Muscle of leg (tissue), 11 donors: Measurements from ENCODE around the gene STPG2. TPM values are rescaled to one million over a fixed set of nuclear protein-coding genes. Genes with fewer than 3 reads are reported as not detected.

Experiments used
- DNase-seq: peaks from one replicate; pipeline ENCODE4 v3.0.0; 2013
- H3K27ac ChIP-seq: one replicate; pipeline ENCODE4 v1.5.1; 2013; ENCODE audit warnings: mild to moderate bottlenecking, low read length, control low read depth
- H3K27me3 ChIP-seq: one replicate; pipeline ENCODE4 v1.6.1; 2013; ENCODE audit warnings: low read length; ENCODE audit not compliant: control insufficient read depth, insufficient read depth
- H3K36me3 ChIP-seq: one replicate; pipeline ENCODE4 v1.6.1; 2013; ENCODE audit warnings: low read length; ENCODE audit not compliant: control insufficient read depth, insufficient read depth
- H3K4me1 ChIP-seq: one replicate; pipeline ENCODE4 v1.6.1; 2013; ENCODE audit warnings: low read length; ENCODE audit not compliant: control insufficient read depth, insufficient read depth
- H3K4me3 ChIP-seq: one replicate; pipeline ENCODE4 v1.5.1; 2013; ENCODE audit warnings: low read length, control low read depth
- H3K9me3 ChIP-seq: replicated peaks from 2 replicates; pipeline ENCODE4 v1.6.1; 2013; ENCODE audit warnings: low read depth, low read length; ENCODE audit not compliant: control insufficient read depth
- WGBS: methylation state at CpG from one replicate; pipeline ENCODE4 v1.1.5; 2013; ENCODE audit warnings: missing lambda C conversion rate; ENCODE audit not compliant: insufficient coverage; 5-methylcytosine and 5-hydroxymethylcytosine counted together
- polyA plus RNA-seq, 8 donors: library from polyadenylated mRNA; unstranded; fragments of 120-200 nt; gene quantifications; one replicate each; pipeline versions ENCODE4 v1.2.1 to v1.2.3, GENCODE V29; 2013; ENCODE audit warnings: inconsistent platforms in 1 of 8, low replicate concordance in 1 of 8; ENCODE audit not compliant: insufficient read length in 8 of 8, insufficient read depth in 1 of 8
- total RNA-seq: library from RNA; stranded (reverse); fragments of 120-200 nt; gene quantifications from one replicate; pipeline ENCODE4 v1.2.4, GENCODE V29; 2013

STPG2 gene
- total and polyA plus RNA-seq, 9 donors, result 0.04 to 0.18 (median 0.10) TPM; not detected in 5

- whole genome bisulfite sequencing, result 90% methylated on average over 2 of the region's 2 CpGs
- no peak for DNase-seq
- no peak overlapping the region for H3K27ac ChIP-seq
- H3K4me3 ChIP-seq, result no peak overlapping the region
- H3K4me1 ChIP-seq, result no peaks in the 10 kb centered on the region
- no peaks in the 10 kb centered on the region for H3K27me3 ChIP-seq
- H3K9me3 ChIP-seq, result no peaks in the 10 kb centered on the region
- no peaks in the 10 kb centered on the region for H3K36me3 ChIP-seq
These were observed 49.2 kb downstream of the STPG2 start for GRCh38 chr4:98094118-98094517.

GRCh38 chr4:98093662-98094061, 49.6 kb downstream of the STPG2 start:
- 80% methylated on average over 1 of the region's 2 CpGs for WGBS

GRCh38 chr4:98092833-98093439, 50.3 kb downstream of the STPG2 start:
- H3K4me1 ChIP-seq, result no peaks in the 10 kb centered on the region
- H3K4me3 ChIP-seq, result no peak overlapping the region
- no peaks in the 10 kb centered on the region for H3K9me3 ChIP-seq
- no CpG with 5 or more reads among the region's 2 CpGs for WGBS
- H3K36me3 ChIP-seq, result no peaks in the 10 kb centered on the region
- DNase-seq, result peak; percentile 11
- H3K27me3 ChIP-seq, result no peaks in the 10 kb centered on the region
- H3K27ac ChIP-seq, result no peak overlapping the region

More at GRCh38 chr4:98093662-98094061, 49.6 kb downstream of the STPG2 start:
- Histone ChIP-seq H3K9me3 (no peaks in the 10 kb centered on the region), H3K36me3 (no peaks in the 10 kb centered on the region), H3K27me3 (no peaks in the 10 kb centered on the region), H3K27ac (no peak overlapping the region), H3K4me3 (no peak overlapping the region), H3K4me1 (no peaks in the 10 kb centered on the region)
- DNase-seq, result no peak

- H3K4me3 ChIP-seq, result no peak overlapping the region
- WGBS, result no CpG with 5 or more reads among the region's 2 CpGs
- no peaks in the 10 kb centered on the region for H3K27me3 ChIP-seq
- no peak for DNase-seq
- H3K27ac ChIP-seq, result no peak overlapping the region
- H3K4me1 ChIP-seq, result no peaks in the 10 kb centered on the region
- no peaks in the 10 kb centered on the region for H3K36me3 ChIP-seq
- H3K9me3 ChIP-seq, result no peaks in the 10 kb centered on the region
These were observed 61.3 kb downstream of the STPG2 start for GRCh38 chr4:98081936-98082335.

GRCh38 chr4:98068495-98068894, 74.8 kb downstream of the STPG2 start:
- H3K36me3 ChIP-seq, result no peaks in the 10 kb centered on the region
- no CpG with 5 or more reads among the region's 2 CpGs for WGBS
- no peaks in the 10 kb centered on the region for H3K4me1 ChIP-seq
- no peak for DNase-seq
- H3K27ac ChIP-seq, result no peak overlapping the region
- no peaks in the 10 kb centered on the region for H3K27me3 ChIP-seq
- H3K9me3 ChIP-seq, result no peaks in the 10 kb centered on the region
- no peak overlapping the region for H3K4me3 ChIP-seq

- Histone ChIP-seq H3K4me1 (no peaks in the 10 kb centered on the region), H3K27me3 (no peaks in the 10 kb centered on the region), H3K4me3 (no peak overlapping the region), H3K36me3 (no peaks in the 10 kb centered on the region), H3K9me3 (no peaks in the 10 kb centered on the region), H3K27ac (no peak overlapping the region)
- no peak for DNase-seq
- WGBS, result 79% methylated on average over 3 of the region's 7 CpGs
These were observed 87.3 kb downstream of the STPG2 start for GRCh38 chr4:98055800-98056501.

GRCh38 chr4:98046665-98047064, 96.6 kb downstream of the STPG2 start:
- Histone ChIP-seq H3K4me3 (no peak overlapping the region), H3K27me3 (no peaks in the 10 kb centered on the region), H3K27ac (no peak overlapping the region), H3K9me3 (no peaks in the 10 kb centered on the region), H3K36me3 (no peaks in the 10 kb centered on the region), H3K4me1 (no peaks in the 10 kb centered on the region)
- 60% methylated on average over 1 of the region's 1 CpG for WGBS
- no peak for DNase-seq

GRCh38 chr4:98030059-98030458, 113.2 kb downstream of the STPG2 start:
- Histone ChIP-seq H3K27me3 (no peaks in the 10 kb centered on the region), H3K27ac (no peak overlapping the region), H3K9me3 (peaks cover 16% of the 10 kb centered on the region), H3K4me3 (no peak overlapping the region), H3K4me1 (no peaks in the 10 kb centered on the region), H3K36me3 (no peaks in the 10 kb centered on the region)
- no CpG with 5 or more reads among the region's 1 CpG for WGBS
- no peak for DNase-seq

GRCh38 chr4:98027827-98028226, 115.4 kb downstream of the STPG2 start:
- H3K4me3 ChIP-seq, result no peak overlapping the region
- H3K27ac ChIP-seq, result no peak overlapping the region
- H3K9me3 ChIP-seq, result peaks cover 16% of the 10 kb centered on the region
- no peak for DNase-seq
- H3K36me3 ChIP-seq, result no peaks in the 10 kb centered on the region
- H3K4me1 ChIP-seq, result no peaks in the 10 kb centered on the region
- WGBS, result no CpG with 5 or more reads among the region's 2 CpGs
- H3K27me3 ChIP-seq, result no peaks in the 10 kb centered on the region

GRCh38 chr4:98026362-98026761, 116.9 kb downstream of the STPG2 start:
- no peak for DNase-seq
- Histone ChIP-seq H3K27ac (no peak overlapping the region), H3K9me3 (peaks cover 16% of the 10 kb centered on the region), H3K4me3 (no peak overlapping the region), H3K4me1 (no peaks in the 10 kb centered on the region), H3K27me3 (no peaks in the 10 kb centered on the region), H3K36me3 (no peaks in the 10 kb centered on the region)
- WGBS, result 100% methylated on average over 2 of the region's 3 CpGs
